ENCODE measurements around the gene OSBPL2. TPM values are rescaled to one million over a fixed set of nuclear protein-coding genes. Genes with fewer than 3 reads are reported as not detected.

Gene OSBPL2
- total RNA-seq = 20.6 and 21.4 TPM in 2 replicates

DNA sequence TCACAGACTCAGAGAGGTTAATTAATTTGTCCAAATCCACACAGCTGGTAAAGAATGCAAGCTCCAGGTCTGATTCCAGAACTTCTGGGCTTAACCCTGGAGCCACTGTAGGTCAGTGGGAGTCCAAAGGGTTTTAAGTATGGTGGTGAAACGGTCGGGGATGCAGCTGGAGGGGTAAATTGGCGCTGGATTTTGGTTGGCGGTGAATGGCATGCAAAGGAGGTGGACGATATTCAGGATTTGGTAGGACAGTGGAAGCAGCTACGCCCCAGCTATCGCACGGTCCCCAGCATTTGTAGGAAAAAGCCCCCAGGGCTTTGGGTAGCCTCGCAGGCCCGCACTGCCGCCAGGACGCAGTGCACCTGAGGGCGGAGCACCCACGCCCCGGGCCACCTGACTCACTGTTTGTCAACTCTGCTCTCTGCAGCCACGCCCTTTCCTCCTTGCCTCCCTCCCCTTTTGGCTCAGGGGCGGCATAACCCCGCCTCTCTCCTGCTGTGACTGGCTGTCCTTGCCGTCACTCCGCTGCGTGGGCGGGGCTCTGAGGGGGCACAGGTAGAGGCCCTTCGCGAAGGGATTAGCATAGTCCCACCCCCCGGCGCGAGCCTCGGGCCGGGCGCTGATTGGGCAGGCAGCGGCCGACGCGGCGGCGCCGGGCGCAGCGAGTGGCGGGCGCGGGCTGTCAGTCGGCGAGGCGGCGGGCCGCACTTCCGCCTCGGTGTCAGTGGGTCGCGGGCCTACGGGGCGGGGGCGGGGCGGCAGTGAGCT lies at the start of gene OSBPL2:
TSS of gene OSBPL2 (plus strand) at position 721 of the 768 bp plus-strand sequence. CDS start 17,664 bp downstream, outside the sequence.
- DNase-seq (ENCODE audit: low read depth, low spot score) = peak; percentile 85

- no peak for DNase-seq (ENCODE audit: low read depth, low spot score)
Measured at GRCh38 chr20:62190639-62191411, 47.5 kb upstream of the OSBPL2 start.

GRCh38 chr20:62191781-62192559 lies 46.4 kb upstream of the OSBPL2 start:
- no peak for DNase-seq (ENCODE audit: low read depth, low spot score)

DNA sequence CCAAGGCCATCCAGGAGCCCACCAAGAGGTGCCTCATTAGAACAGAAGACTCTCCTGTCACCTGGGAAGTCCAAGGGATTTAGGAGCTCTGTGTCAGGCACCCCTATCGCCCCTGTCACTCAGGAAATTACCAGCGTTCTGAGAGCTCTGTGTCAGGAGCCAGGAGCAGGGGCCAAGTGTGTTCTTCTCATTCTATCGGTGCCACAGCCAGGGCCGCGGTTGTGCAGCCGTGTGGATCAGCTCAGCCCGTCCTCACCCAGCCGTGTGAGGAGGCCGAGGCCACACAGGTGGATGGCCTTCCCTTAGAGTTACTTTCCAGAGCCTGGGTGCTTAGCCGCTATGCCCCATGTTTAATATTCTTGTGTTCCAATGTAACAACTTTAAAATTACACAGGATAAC lies 45.7 kb upstream of the OSBPL2 start:
- DNase-seq (ENCODE audit: low read depth, low spot score) = no peak

DNA sequence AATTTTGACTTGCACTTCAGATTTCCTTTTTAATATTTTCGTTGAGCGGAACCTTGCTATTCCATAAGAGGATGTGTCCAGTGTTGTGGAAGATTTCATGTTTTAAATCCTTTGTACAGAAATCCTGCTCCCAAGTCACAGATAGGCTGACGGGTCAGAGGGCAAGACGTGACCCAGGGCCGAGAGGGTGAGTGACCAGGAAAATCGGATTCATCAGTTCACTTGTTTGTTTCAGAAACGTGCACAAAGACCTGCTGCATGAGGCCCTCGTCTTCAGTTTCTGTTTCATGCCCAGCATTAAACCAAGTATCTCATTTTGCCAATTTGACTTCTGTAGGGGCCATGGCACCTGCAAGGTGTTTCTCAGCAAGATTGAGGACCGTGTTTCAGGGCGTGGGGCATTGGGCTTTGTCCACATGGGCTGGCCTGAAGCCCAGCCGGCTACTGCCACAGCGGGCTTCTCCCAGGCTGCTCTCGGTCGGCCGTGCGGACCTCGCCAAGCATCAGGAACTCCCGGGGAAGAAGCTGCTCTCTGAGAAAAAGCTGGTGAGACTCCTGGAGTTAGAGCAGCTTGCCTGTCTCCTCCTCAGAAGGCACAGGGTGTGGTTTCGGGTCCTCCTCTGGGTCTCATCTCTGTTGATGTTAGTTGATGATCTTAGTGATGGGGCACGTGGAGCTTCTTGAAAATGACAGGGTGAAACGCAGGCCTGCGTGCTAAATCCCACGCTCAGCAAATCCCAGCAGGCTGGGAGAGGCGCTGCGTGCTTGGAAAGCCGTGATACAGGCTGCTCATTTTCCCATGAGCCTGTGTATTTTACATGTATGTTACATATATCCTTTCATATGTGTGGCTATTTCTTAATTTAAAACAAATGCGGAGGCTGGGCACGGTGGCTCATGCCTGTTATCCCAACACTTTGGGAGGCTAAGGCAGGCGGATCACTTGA lies 45.0 kb upstream of the OSBPL2 start:
- no peak for DNase-seq (ENCODE audit: low read depth, low spot score)

GRCh38 chr20:62195075-62195405 lies 43.3 kb upstream of the OSBPL2 start:
- no peak for DNase-seq (ENCODE audit: low read depth, low spot score)

DNA sequence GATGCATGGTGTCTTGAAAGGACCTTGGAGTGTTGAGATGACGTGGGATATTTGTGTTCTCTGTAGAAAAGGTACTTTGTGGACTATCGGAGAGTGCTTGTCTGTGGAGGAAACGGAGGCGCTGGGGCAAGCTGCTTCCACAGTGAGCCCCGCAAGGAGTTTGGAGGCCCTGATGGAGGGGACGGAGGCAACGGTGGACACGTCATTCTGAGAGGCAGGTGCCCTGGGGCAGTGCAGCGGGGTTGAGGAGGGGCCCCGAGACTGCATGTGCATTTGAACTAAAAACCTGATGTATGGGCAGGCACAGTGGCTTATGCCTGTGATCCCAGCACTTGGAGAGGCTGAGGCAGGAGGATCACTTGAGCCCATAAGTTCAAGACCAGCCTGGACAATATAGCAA lies 42.6 kb upstream of the OSBPL2 start:
- no peak for DNase-seq (ENCODE audit: low read depth, low spot score)

DNA sequence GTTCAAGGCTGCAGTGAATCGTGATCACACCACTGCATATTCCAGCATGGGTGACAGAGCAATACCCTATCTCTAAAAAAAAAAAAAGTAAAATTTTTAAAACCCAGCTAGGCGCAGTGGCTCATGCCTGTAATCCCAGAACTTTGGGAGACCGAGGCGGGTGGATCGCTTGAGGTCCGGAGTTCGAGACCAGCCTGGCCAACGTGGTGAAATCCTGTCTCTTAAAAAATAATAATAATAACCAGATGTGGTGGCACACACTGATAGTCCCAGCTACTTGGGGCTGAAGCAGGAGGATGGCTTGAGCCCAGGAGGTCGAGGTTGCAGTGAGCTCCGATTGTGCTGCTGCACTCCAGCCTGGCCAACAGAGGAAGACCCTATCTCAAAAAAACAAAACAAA lies 42.0 kb upstream of the OSBPL2 start:
- no peak for DNase-seq (ENCODE audit: low read depth, low spot score)

DNA sequence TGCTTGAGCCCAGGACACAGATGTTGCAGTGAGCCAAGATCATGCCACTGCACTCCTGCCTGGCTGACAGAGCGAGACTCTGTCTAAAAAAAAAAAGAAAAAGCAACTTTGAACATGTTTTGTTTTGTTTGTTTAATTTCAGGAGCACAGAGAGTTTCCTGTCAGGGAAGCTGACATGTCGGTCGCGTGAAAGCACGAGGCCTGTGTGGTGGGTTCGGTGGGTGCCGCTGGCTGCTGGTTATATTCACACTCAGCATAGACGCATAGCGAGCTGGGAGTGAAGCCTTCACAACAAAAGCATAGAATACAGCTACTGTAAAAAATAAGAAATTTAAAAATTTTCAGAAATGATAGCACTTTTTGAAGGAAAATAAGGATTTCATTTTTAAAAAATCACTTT lies 41.0 kb upstream of the OSBPL2 start:
- no peak for DNase-seq (ENCODE audit: low read depth, low spot score)

GRCh38 chr20:62197801-62198200 lies 40.5 kb upstream of the OSBPL2 start:
- no peak for DNase-seq (ENCODE audit: low read depth, low spot score)

DNA sequence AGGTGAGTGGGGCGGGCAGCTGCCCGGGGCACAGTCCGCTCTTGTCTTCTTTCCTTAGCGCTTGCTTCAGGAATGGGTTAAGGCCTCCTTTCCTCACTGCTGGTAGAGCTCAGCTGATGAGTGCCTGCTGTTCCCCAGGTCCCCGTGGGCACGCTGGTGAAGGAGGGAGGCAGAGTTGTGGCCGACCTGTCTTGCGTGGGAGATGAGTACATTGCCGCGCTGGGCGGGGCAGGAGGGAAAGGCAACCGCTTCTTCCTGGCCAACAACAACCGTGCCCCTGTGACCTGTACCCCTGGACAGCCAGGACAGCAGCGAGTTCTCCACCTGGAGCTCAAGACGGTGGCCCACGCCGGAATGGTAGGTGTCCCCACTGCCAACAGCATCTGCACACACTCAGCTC lies 39.8 kb upstream of the OSBPL2 start:
- DNase-seq (ENCODE audit: low read depth, low spot score) = no peak

DNA sequence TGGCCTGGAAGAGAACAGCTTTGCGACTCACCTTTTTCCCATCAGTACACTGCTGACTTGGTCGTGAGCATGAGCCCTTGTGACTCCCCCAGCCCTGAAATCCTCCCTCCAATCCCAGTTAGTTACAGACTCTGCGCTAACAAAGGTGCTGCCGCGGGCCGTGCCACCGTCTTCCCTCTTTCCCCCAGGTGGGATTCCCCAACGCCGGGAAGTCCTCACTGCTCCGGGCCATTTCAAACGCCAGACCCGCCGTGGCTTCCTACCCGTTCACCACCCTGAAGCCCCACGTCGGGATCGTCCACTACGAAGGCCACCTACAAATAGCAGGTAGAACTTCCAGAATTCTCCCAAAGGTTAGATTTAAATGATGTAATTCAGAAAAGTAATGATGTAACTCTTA lies 39.4 kb upstream of the OSBPL2 start:
- no peak for DNase-seq (ENCODE audit: low read depth, low spot score)

GRCh38 chr20:62200491-62201172 lies 37.7 kb upstream of the OSBPL2 start:
- DNase-seq (ENCODE audit: low read depth, low spot score) = no peak

DNA sequence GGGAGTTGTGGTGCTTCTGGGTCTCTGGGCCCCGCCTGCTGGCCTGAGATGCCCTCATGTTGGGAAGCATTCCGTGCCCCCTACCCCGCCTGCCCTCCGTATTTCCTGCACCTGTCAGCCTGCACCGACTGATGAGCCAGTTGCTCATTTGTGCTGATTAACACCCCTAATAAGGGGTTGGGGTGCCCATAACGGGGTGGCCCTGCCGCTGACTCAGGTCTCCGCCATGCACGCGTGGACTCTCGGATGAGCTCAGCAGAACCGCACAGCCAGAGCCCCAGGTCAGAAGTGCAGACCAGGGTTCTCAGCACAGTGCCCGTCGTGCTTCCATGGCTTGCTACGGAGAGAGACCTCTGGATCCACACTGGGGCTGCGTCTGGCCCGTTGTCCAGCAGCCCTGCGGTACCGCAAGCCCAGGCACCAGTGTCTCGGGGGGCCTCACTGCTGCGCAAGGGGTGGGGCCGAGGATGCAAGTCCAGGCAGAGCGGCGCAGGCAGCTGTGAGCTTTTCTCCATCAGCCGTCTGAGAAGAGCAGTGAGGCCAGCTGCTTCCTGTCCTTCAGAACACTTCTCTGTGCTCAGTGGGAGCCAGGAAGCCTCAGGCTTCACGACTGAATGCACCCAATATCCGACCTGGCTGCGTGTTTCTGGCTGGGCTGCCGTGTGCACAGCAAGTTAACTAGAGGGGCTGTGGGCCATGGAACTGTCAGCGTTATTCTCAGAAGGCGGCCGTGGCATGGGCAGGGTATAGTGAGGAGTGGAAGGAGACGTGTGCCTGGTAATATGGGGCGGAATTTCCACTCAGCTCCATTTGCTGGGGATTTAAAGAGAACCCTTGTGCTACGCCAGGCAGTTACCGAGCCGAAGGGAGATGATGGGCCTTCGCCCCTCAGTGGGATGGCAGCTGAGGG lies 36.9 kb upstream of the OSBPL2 start:
- DNase-seq (ENCODE audit: low read depth, low spot score) = no peak

GRCh38 chr20:62202083-62202395 lies 36.3 kb upstream of the OSBPL2 start:
- no peak for DNase-seq (ENCODE audit: low read depth, low spot score)

GRCh38 chr20:62202676-62203377 lies 35.5 kb upstream of the OSBPL2 start:
- no peak for DNase-seq (ENCODE audit: low read depth, low spot score)

GRCh38 chr20:62203378-62204030 lies 34.8 kb upstream of the OSBPL2 start:
- DNase-seq (ENCODE audit: low read depth, low spot score) = no peak

- DNase-seq (ENCODE audit: low read depth, low spot score) = no peak
Measured at GRCh38 chr20:62205618-62206387, 32.5 kb upstream of the OSBPL2 start.

Measured in pulmonary artery endothelial cell (primary cell).